ENCODE measurements around the gene PHC2. TPM values are rescaled to one million over a fixed set of nuclear protein-coding genes. Genes with fewer than 3 reads are reported as not detected.

The PHC2 gene
- total RNA-seq, 1 donor from 2014 or later, result 99.5 TPM

- no peak for TF ChIP-seq CTCF (IDR thresholded peaks at IDR 0.05; ENCODE audit: unreplicated experiment)
These were observed 10.3 kb upstream of the PHC2 start for GRCh38 chr1:33441088-33441745.

GRCh38 chr1:33439662-33440061 is 8.8 kb upstream of the PHC2 start:
- DNase-seq (ENCODE audit: low spot score in 2 of 2, unreplicated experiment in 2 of 2), result no peak
- Mint-ChIP-seq H3K4me3 (no peak overlapping the region), H3K27ac (peak overlapping the region; percentile 40), H3K4me1 (peaks cover 54% of the 10 kb centered on the region), H3K9me3 (no peaks in the 10 kb centered on the region), H3K36me3 (no peaks in the 10 kb centered on the region), H3K27me3 (ENCODE audit: low read depth) (no peaks in the 10 kb centered on the region)
- no peak for TF ChIP-seq CTCF (IDR thresholded peaks at IDR 0.05; ENCODE audit: unreplicated experiment)

More at GRCh38 chr1:33441088-33441745, 10.3 kb upstream of the PHC2 start:
- peaks cover 50% of the 10 kb centered on the region for H3K4me1 Mint-ChIP-seq
- H3K27me3 Mint-ChIP-seq (ENCODE audit: low read depth), result no peaks in the 10 kb centered on the region
- H3K9me3 Mint-ChIP-seq, result no peaks in the 10 kb centered on the region
- H3K27ac Mint-ChIP-seq, result peak overlapping the region; percentile 27
- H3K4me3 Mint-ChIP-seq, result no peak overlapping the region
- no peaks in the 10 kb centered on the region for H3K36me3 Mint-ChIP-seq
- no peak for DNase-seq (ENCODE audit: low spot score in 2 of 2, unreplicated experiment in 2 of 2)

- TF ChIP-seq CTCF (IDR thresholded peaks at IDR 0.05; ENCODE audit: unreplicated experiment), result no peak
- DNase-seq (ENCODE audit: low spot score in 2 of 2, unreplicated experiment in 2 of 2), result no peak
- Mint-ChIP-seq H3K9me3 (no peaks in the 10 kb centered on the region), H3K27ac (no peak overlapping the region), H3K27me3 (ENCODE audit: low read depth) (no peaks in the 10 kb centered on the region), H3K4me3 (no peak overlapping the region), H3K4me1 (peaks cover 52% of the 10 kb centered on the region), H3K36me3 (no peaks in the 10 kb centered on the region)
These were observed 7.7 kb upstream of the PHC2 start for GRCh38 chr1:33438364-33439160.

- DNase-seq (ENCODE audit: low spot score in 2 of 2, unreplicated experiment in 2 of 2), result no peak
- Mint-ChIP-seq H3K9me3 (no peaks in the 10 kb centered on the region), H3K4me1 (peaks cover 47% of the 10 kb centered on the region), H3K27me3 (ENCODE audit: low read depth) (no peaks in the 10 kb centered on the region), H3K36me3 (no peaks in the 10 kb centered on the region), H3K27ac (peak overlapping the region; percentile 63), H3K4me3 (no peak overlapping the region)
- no peak for TF ChIP-seq CTCF (IDR thresholded peaks at IDR 0.05; ENCODE audit: unreplicated experiment)
These were observed 5.8 kb upstream of the PHC2 start for GRCh38 chr1:33436557-33437285.

- Mint-ChIP-seq H3K9me3 (no peaks in the 10 kb centered on the region), H3K36me3 (no peaks in the 10 kb centered on the region), H3K27me3 (ENCODE audit: low read depth) (no peaks in the 10 kb centered on the region), H3K27ac (no peak overlapping the region), H3K4me1 (peaks cover 45% of the 10 kb centered on the region), H3K4me3 (no peak overlapping the region)
- no peak for TF ChIP-seq CTCF (IDR thresholded peaks at IDR 0.05; ENCODE audit: unreplicated experiment)
- no peak for DNase-seq (ENCODE audit: low spot score in 2 of 2, unreplicated experiment in 2 of 2)
These were observed 4.4 kb upstream of the PHC2 start for GRCh38 chr1:33435096-33435820.

Measured in mesothelial cell of epicardium (in vitro differentiated cells).